Type B pancreatic cell (in vitro differentiated cells): ENCODE measurements around the gene DNAJC5. TPM values are rescaled to one million over a fixed set of nuclear protein-coding genes. Genes with fewer than 3 reads are reported as not detected.

Experiments used
- DNase-seq: peaks from one replicate; pipeline ENCODE4 v3.0.0; 2021; ENCODE audit warnings: mixed read lengths; ENCODE audit not compliant: unreplicated experiment; ENCODE audit errors: extremely low spot score
- H3K27ac Mint-ChIP-seq: 2 replicates; pipeline ENCODE4 v1.8.0; 2021; ENCODE audit warnings: mild to moderate bottlenecking, mixed read lengths
- H3K27me3 Mint-ChIP-seq: 2 replicates; pipeline ENCODE4 v1.8.0; 2021; ENCODE audit warnings: mixed read lengths
- H3K36me3 Mint-ChIP-seq: 2 replicates; pipeline ENCODE4 v1.8.0; 2021; ENCODE audit warnings: mixed read lengths
- H3K4me1 Mint-ChIP-seq: one replicate; pipeline ENCODE4 v1.8.0; 2021; ENCODE audit warnings: mixed read lengths; ENCODE audit not compliant: unreplicated experiment
- H3K4me3 Mint-ChIP-seq: 2 replicates; pipeline ENCODE4 v1.8.0; 2021; ENCODE audit warnings: mild to moderate bottlenecking, mixed read lengths
- H3K9me3 Mint-ChIP-seq: 2 replicates; pipeline ENCODE4 v1.8.0; 2021; ENCODE audit warnings: mixed read lengths
- CTCF ChIP-seq: fragments of 200-600 bp; sonication (generic); conservative IDR thresholded peaks from 2 replicates; pipeline ENCODE4 v1.5.0; 2021; ENCODE audit warnings: antibody characterized with exemption, mild to moderate bottlenecking
- total RNA-seq: library from RNA; stranded (reverse); gene quantifications from 2 replicates; pipeline ENCODE4 v1.2.1, GENCODE V29; 2021; ENCODE audit warnings: low replicate concordance

DNAJC5 gene
- total RNA-seq, 1 donor from 2014 or later = 44.1 TPM

- peaks cover 11% of the 10 kb centered on the region for H3K4me1 Mint-ChIP-seq
- H3K9me3 Mint-ChIP-seq = no peaks in the 10 kb centered on the region
- no peak overlapping the region for H3K27ac Mint-ChIP-seq
- peaks cover 35% of the 10 kb centered on the region for H3K36me3 Mint-ChIP-seq
- no peak for DNase-seq
- no peaks in the 10 kb centered on the region for H3K27me3 Mint-ChIP-seq
- H3K4me3 Mint-ChIP-seq = no peak overlapping the region
- no peak for TF ChIP-seq CTCF
Observed at GRCh38 chr20:63930971-63931553, 36.1 kb downstream of the DNAJC5 start.

- Mint-ChIP-seq H3K27ac (no peak overlapping the region), H3K4me3 (no peak overlapping the region), H3K27me3 (no peaks in the 10 kb centered on the region), H3K4me1 (peaks cover 4% of the 10 kb centered on the region), H3K36me3 (peaks cover 31% of the 10 kb centered on the region), H3K9me3 (no peaks in the 10 kb centered on the region)
- TF ChIP-seq CTCF = no peak
- DNase-seq = no peak
Observed at GRCh38 chr20:63931735-63932134, 36.8 kb downstream of the DNAJC5 start.

DNA sequence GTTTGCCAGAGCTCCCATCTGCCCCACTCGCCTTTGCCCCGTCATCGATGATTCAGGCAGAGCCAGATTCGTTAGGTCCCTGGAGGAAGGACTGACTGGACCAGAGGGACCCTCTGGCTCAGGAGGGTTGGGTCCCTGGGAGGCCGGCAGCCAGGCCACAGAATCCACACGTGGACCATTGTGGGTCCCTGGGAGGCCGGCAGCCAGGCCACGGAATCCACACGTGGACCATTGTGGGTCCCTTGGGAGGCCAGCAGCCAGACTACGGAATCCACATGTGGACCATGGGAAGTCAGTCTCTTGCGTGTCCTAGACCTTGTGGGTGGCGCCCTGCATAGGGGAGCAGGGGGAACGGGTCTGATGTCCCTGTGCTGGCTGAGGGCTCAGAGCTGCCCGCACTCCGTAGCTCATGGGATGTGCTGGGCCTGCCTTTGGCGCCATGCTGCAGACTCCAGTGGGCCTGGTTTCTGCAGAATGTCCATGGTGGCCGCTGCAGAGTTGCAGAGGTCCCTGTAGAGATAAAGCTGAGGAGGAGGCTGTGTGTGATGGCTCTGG, 37.8 kb downstream of the DNAJC5 start:
- Mint-ChIP-seq H3K36me3 (peaks cover 29% of the 10 kb centered on the region), H3K27ac (no peak overlapping the region), H3K4me1 (no peaks in the 10 kb centered on the region), H3K27me3 (no peaks in the 10 kb centered on the region), H3K9me3 (no peaks in the 10 kb centered on the region), H3K4me3 (no peak overlapping the region)
- no peak for DNase-seq
- no peak for TF ChIP-seq CTCF

GRCh38 chr20:63933646-63934045, 38.7 kb downstream of the DNAJC5 start:
- no peak overlapping the region for H3K4me3 Mint-ChIP-seq
- H3K27ac Mint-ChIP-seq = no peak overlapping the region
- H3K36me3 Mint-ChIP-seq = peaks cover 30% of the 10 kb centered on the region
- H3K4me1 Mint-ChIP-seq = no peaks in the 10 kb centered on the region
- H3K9me3 Mint-ChIP-seq = no peaks in the 10 kb centered on the region
- no peak for DNase-seq
- no peaks in the 10 kb centered on the region for H3K27me3 Mint-ChIP-seq
- TF ChIP-seq CTCF = no peak

GRCh38 chr20:63934271-63935068, 39.5 kb downstream of the DNAJC5 start:
- peak; percentile 69 for TF ChIP-seq CTCF
- H3K9me3 Mint-ChIP-seq = no peaks in the 10 kb centered on the region
- H3K4me1 Mint-ChIP-seq = no peaks in the 10 kb centered on the region
- H3K4me3 Mint-ChIP-seq = no peak overlapping the region
- H3K27ac Mint-ChIP-seq = no peak overlapping the region
- H3K27me3 Mint-ChIP-seq = no peaks in the 10 kb centered on the region
- peaks cover 27% of the 10 kb centered on the region for H3K36me3 Mint-ChIP-seq
- no peak for DNase-seq
